SK-N-MC (cell line): ENCODE results near the gene KITLG.

Experiments
- DNase-seq: peaks from one replicate; pipeline ENCODE4 v3.0.0-alpha.2; 2011; ENCODE audit warnings: low read depth, low spot score
- H3K27ac ChIP-seq: fragments of 200-600 bp; sonication (generic); 2 replicates; pipeline ENCODE4 v1.5.1; 2016; ENCODE audit warnings: mixed run types
- H3K36me3 ChIP-seq: fragments of 200-600 bp; sonication (generic); 2 replicates; pipeline ENCODE4 v1.6.1; 2017; ENCODE audit warnings: antibody characterized with exemption, low read length, mixed read lengths; ENCODE audit not compliant: insufficient read depth
- H3K4me3 ChIP-seq: fragments of 200-600 bp; sonication (generic); 2 replicates; pipeline ENCODE4 v1.5.1; 2016
- H3K9ac ChIP-seq: fragments of 200-600 bp; sonication (generic); 2 replicates; pipeline ENCODE4 v1.8.0; 2017; ENCODE audit warnings: mixed run types, mixed read lengths; ENCODE audit not compliant: insufficient read length
- H3K9me3 ChIP-seq: fragments of 200-600 bp; sonication (generic); 2 replicates; pipeline ENCODE4 v1.6.1; 2017; ENCODE audit warnings: low read depth, mild to moderate bottlenecking, antibody characterized with exemption, low read length, moderate library complexity, mixed read lengths
- EZH2 ChIP-seq: fragments of 200-600 bp; sonication (generic); IDR thresholded peaks from one replicate; pipeline ENCODE4 v1.6.1; 2017; ENCODE audit warnings: antibody characterized with exemption
- FOXP2 ChIP-seq: optimal IDR thresholded peaks from 2 replicates; pipeline ENCODE3; 2011; ENCODE audit warnings: mild to moderate bottlenecking, moderate library complexity; ENCODE audit not compliant: insufficient read depth; ENCODE audit errors: extremely low read length, control extremely low read depth
- POLR2AphosphoS5 ChIP-seq: IDR thresholded peaks from 2 replicates; pipeline ENCODE4 v1.6.1; 2012; ENCODE audit warnings: mild to moderate bottlenecking, low read depth, low read length, borderline replicate concordance

KITLG gene

GRCh38 chr12:88572781-88573549 is 7.3 kb downstream of the KITLG start:
- DNase-seq = peak; percentile 30
- no peaks in the 10 kb centered on the region for H3K9me3 ChIP-seq
- H3K27ac ChIP-seq = 0 out of 2 replicates have a peak overlapping the region, but pooled peaks have one; percentile 26
- peak overlapping the region; percentile 31; the same call in 1 of the 2 replicates for H3K4me3 ChIP-seq
- TF ChIP-seq EZH2 = no peak
- TF ChIP-seq POLR2AphosphoS5 = no peak
- no peak for TF ChIP-seq FOXP2
- no peaks in the 10 kb centered on the region for H3K36me3 ChIP-seq
- H3K9ac ChIP-seq = no peak overlapping the region

- no peak overlapping the region for H3K27ac ChIP-seq
- H3K9ac ChIP-seq = no peak overlapping the region
- TF ChIP-seq POLR2AphosphoS5 (no peak), FOXP2 (no peak), EZH2 (no peak)
- no peak for DNase-seq
- H3K36me3 ChIP-seq = no peaks in the 10 kb centered on the region
- H3K9me3 ChIP-seq = no peaks in the 10 kb centered on the region
- no peak overlapping the region for H3K4me3 ChIP-seq
Measured at GRCh38 chr12:88571543-88571942, 8.7 kb downstream of the KITLG start.

DNA sequence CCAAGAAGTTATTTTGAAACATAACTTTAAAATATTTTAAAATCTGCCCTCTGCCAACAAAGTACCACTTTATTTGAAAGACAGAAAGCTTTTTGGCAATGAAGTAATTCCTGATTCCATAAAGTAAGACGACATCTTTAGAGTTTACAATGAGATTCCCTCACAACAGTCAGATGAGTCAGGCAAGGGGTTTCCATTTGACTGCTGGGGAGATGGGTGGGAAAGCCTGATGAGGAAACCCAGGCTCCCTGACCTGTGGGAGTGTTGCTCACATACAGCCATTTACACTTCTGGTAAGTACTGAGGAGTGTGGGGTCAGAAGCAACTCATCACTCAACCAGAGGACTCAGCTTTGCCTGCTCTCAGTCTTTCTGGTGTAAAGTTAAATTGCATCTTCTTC is 10.2 kb downstream of the KITLG start:
- no peaks in the 10 kb centered on the region for H3K9me3 ChIP-seq
- no peak overlapping the region for H3K9ac ChIP-seq
- H3K27ac ChIP-seq = no peak overlapping the region
- H3K4me3 ChIP-seq = no peak overlapping the region
- TF ChIP-seq FOXP2 = no peak
- no peak for TF ChIP-seq EZH2
- TF ChIP-seq POLR2AphosphoS5 = no peak
- DNase-seq = no peak
- no peaks in the 10 kb centered on the region for H3K36me3 ChIP-seq

- TF ChIP-seq EZH2 (no peak), FOXP2 (no peak), POLR2AphosphoS5 (no peak)
- H3K9me3 ChIP-seq = no peaks in the 10 kb centered on the region
- no peak for DNase-seq
- no peaks in the 10 kb centered on the region for H3K36me3 ChIP-seq
- H3K27ac ChIP-seq = no peak overlapping the region
- no peak overlapping the region for H3K4me3 ChIP-seq
- no peak overlapping the region for H3K9ac ChIP-seq
Measured at GRCh38 chr12:88566430-88566829, 13.8 kb downstream of the KITLG start.

DNA sequence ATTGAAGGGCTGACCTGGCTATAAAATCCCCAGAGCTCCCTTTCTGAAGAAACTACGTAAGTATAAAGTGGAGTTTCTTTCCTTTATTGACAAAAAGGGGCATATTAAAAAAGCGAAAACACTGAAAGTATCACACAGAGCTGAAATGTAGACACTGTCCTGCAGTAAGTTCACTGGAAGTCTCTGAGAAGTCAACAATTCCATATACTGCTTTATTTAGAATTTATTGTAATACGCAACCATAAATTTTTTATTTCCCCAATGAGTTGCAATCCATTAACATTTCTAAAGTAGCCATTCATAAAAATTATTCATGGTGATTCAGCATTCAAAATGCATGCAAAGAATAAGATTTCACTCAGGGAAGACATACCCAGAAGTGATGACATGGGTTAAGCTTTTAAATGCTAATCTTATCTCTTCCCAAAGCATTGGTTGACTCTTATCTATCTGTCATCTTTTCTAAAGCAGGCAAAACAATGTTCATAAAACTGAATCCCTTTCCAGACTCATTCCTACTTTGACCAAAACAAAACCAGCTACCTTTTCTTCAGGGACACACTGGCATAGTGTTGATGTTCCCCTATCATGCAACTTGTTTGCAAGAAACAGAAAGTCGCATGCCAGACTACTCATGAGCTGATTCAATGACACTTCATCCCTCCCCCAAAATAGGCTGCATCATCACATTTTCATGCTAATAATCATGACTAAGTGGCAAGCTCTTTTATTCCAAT is 17.3 kb downstream of the KITLG start:
- no peak overlapping the region for H3K27ac ChIP-seq
- no peaks in the 10 kb centered on the region for H3K36me3 ChIP-seq
- DNase-seq = no peak
- H3K4me3 ChIP-seq = no peak overlapping the region
- TF ChIP-seq EZH2 = no peak
- TF ChIP-seq POLR2AphosphoS5 = no peak
- TF ChIP-seq FOXP2 = no peak
- H3K9me3 ChIP-seq = no peaks in the 10 kb centered on the region
- H3K9ac ChIP-seq = no peak overlapping the region

GRCh38 chr12:88562151-88562550 is 18.1 kb downstream of the KITLG start:
- DNase-seq = no peak
- Histone ChIP-seq H3K36me3 (no peaks in the 10 kb centered on the region), H3K9ac (no peak overlapping the region), H3K27ac (no peak overlapping the region), H3K9me3 (no peaks in the 10 kb centered on the region), H3K4me3 (no peak overlapping the region)
- no peak for TF ChIP-seq FOXP2
- TF ChIP-seq POLR2AphosphoS5 = no peak
- TF ChIP-seq EZH2 = no peak

DNA sequence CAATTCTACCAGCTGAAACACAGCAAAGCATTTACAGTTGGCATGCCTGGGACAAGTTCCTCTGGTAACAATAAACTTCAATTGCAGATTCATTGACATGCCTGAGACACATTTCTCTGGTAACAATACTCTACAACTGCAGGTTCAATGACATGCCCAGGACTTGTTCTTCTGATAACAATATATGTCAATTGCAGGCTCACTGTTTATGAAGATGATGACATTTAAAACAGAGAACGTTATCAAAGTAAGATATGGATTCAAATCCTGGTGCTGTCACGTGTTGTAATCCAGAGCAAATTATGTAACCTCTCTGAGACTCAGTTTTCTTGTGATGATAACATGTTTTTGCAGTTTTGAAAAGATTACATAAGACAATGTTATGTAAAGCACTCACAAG is 20.5 kb downstream of the KITLG start:
- Histone ChIP-seq H3K4me3 (no peak overlapping the region), H3K27ac (no peak overlapping the region), H3K9me3 (no peaks in the 10 kb centered on the region), H3K36me3 (no peaks in the 10 kb centered on the region), H3K9ac (no peak overlapping the region)
- no peak for DNase-seq
- TF ChIP-seq FOXP2 = no peak
- TF ChIP-seq POLR2AphosphoS5 = no peak

GRCh38 chr12:88559199-88559598 is 21.1 kb downstream of the KITLG start:
- H3K9ac ChIP-seq = no peak overlapping the region
- H3K4me3 ChIP-seq = no peak overlapping the region
- H3K36me3 ChIP-seq = no peaks in the 10 kb centered on the region
- no peak for DNase-seq
- H3K9me3 ChIP-seq = no peaks in the 10 kb centered on the region
- H3K27ac ChIP-seq = no peak overlapping the region
- no peak for TF ChIP-seq POLR2AphosphoS5
- no peak for TF ChIP-seq FOXP2
- TF ChIP-seq EZH2 = no peak
